Measurements from ENCODE around the gene APOBEC4. TPM values are rescaled to one million over a fixed set of nuclear protein-coding genes. Genes with fewer than 3 reads are reported as not detected.
"Not testable (repeated sequence)": the region's sequence is repeated elsewhere in the genome, so short reads cannot be mapped to it uniquely, and the experiment has no call there.

The APOBEC4 gene
- total and polyA plus RNA-seq, 4 donors = 1.4 to 5.3 (median 3.1) TPM

- Histone ChIP-seq H3K9ac (ENCODE audit: insufficient read depth in 1 of 2, low read length in 2 of 2) (no peak overlapping the region), H3K27me3 (ENCODE audit: control insufficient read depth in 3 of 3, insufficient read depth in 3 of 3, low read length in 2 of 3) (no peaks in the 10 kb centered on the region), H3K4me1 (ENCODE audit: control insufficient read depth in 5 of 5, insufficient read depth in 5 of 5, low read length in 5 of 5) (peaks cover 0 to 4% (median 0%) of the 10 kb centered on the region in 5 donors), H3K4me3 (no peak overlapping the region), H3K36me3 (ENCODE audit: control insufficient read depth in 4 of 4, insufficient read depth in 4 of 4, low read length in 4 of 4) (no peaks in the 10 kb centered on the region), H3K9me3 (ENCODE audit: control insufficient read depth in 4 of 4, insufficient read depth in 3 of 4, low read length in 3 of 4) (no peaks in the 10 kb centered on the region), H3K27ac (ENCODE audit: low read depth in 1 of 2, low read length in 1 of 2) (no peak overlapping the region)
- WGBS, 2 donors = 6 to 11% methylated on average over 3 of the region's 3 CpGs
- peak; percentile 72 for TF ChIP-seq CTCF (IDR thresholded peaks at IDR 0.05; ENCODE audit: control extremely low read depth, extremely low read depth)
- no peak for ATAC-seq (ENCODE audit: insufficient read depth, low FRiP score)
- peak in 2 of 3 donors; percentile 39 to 47 for DNase-seq
Measured at GRCh38 chr1:183685112-183685713, 32.1 kb upstream of the APOBEC4 start.

GRCh38 chr1:183679363-183679762 is 26.2 kb upstream of the APOBEC4 start:
- not testable (repeated sequence) for H3K9me3 ChIP-seq (ENCODE audit: control insufficient read depth in 4 of 4, insufficient read depth in 3 of 4, low read length in 3 of 4); H3K27ac ChIP-seq (ENCODE audit: low read depth in 1 of 2, low read length in 1 of 2); ATAC-seq (ENCODE audit: insufficient read depth, low FRiP score); H3K4me3 ChIP-seq; H3K27me3 ChIP-seq (ENCODE audit: control insufficient read depth in 3 of 3, insufficient read depth in 3 of 3, low read length in 2 of 3); DNase-seq; H3K9ac ChIP-seq (ENCODE audit: insufficient read depth in 1 of 2, low read length in 2 of 2); H3K36me3 ChIP-seq (ENCODE audit: control insufficient read depth in 4 of 4, insufficient read depth in 4 of 4, low read length in 4 of 4)
- H3K4me1 ChIP-seq (ENCODE audit: control insufficient read depth in 5 of 5, insufficient read depth in 5 of 5, low read length in 5 of 5) = peaks cover 0 to 11% (median 1%) of the 10 kb centered on the region in 5 donors
- 97% methylated on average over 4 of the region's 4 CpGs for WGBS, 2 donors

- Histone ChIP-seq H3K36me3 (ENCODE audit: control insufficient read depth in 4 of 4, insufficient read depth in 4 of 4, low read length in 4 of 4) (no peaks in the 10 kb centered on the region), H3K9me3 (ENCODE audit: control insufficient read depth in 4 of 4, insufficient read depth in 3 of 4, low read length in 3 of 4) (no peaks in the 10 kb centered on the region), H3K4me3 (no peak overlapping the region), H3K27me3 (ENCODE audit: control insufficient read depth in 3 of 3, insufficient read depth in 3 of 3, low read length in 2 of 3) (no peaks in the 10 kb centered on the region), H3K9ac (ENCODE audit: insufficient read depth in 1 of 2, low read length in 2 of 2) (no peak overlapping the region), H3K4me1 (ENCODE audit: control insufficient read depth in 5 of 5, insufficient read depth in 5 of 5, low read length in 5 of 5) (peaks cover 0 to 14% (median 0%) of the 10 kb centered on the region in 5 donors), H3K27ac (ENCODE audit: low read depth in 1 of 2, low read length in 1 of 2) (no peak overlapping the region)
- no peak for DNase-seq
- WGBS, 2 donors = 88 to 89% methylated on average over 3 of the region's 3 CpGs
- no peak for TF ChIP-seq CTCF (IDR thresholded peaks at IDR 0.05; ENCODE audit: control extremely low read depth, extremely low read depth)
- no peak for ATAC-seq (ENCODE audit: insufficient read depth, low FRiP score)
Measured at GRCh38 chr1:183678819-183679218, 25.7 kb upstream of the APOBEC4 start.

- DNase-seq (no peak), ATAC-seq (ENCODE audit: insufficient read depth, low FRiP score) (no peak)
- no peak overlapping the region for H3K27ac ChIP-seq (ENCODE audit: low read depth in 1 of 2, low read length in 1 of 2)
- WGBS, 2 donors = 68 to 75% methylated on average over 2 of the region's 2 CpGs
- H3K9me3 ChIP-seq (ENCODE audit: control insufficient read depth in 4 of 4, insufficient read depth in 3 of 4, low read length in 3 of 4) = no peaks in the 10 kb centered on the region
- H3K9ac ChIP-seq (ENCODE audit: insufficient read depth in 1 of 2, low read length in 2 of 2) = no peak overlapping the region
- no peak overlapping the region for H3K4me3 ChIP-seq
- H3K36me3 ChIP-seq (ENCODE audit: control insufficient read depth in 4 of 4, insufficient read depth in 4 of 4, low read length in 4 of 4) = no peaks in the 10 kb centered on the region
- H3K4me1 ChIP-seq (ENCODE audit: control insufficient read depth in 5 of 5, insufficient read depth in 5 of 5, low read length in 5 of 5) = peaks cover 0 to 18% (median 0%) of the 10 kb centered on the region in 5 donors
- TF ChIP-seq CTCF (IDR thresholded peaks at IDR 0.05; ENCODE audit: control extremely low read depth, extremely low read depth) = no peak
- no peaks in the 10 kb centered on the region for H3K27me3 ChIP-seq (ENCODE audit: control insufficient read depth in 3 of 3, insufficient read depth in 3 of 3, low read length in 2 of 3)
Measured at GRCh38 chr1:183676586-183677189, 23.6 kb upstream of the APOBEC4 start.

All from lung (tissue), 12 donors.